ENCODE results near the gene CARD8. TPM values are rescaled to one million over a fixed set of nuclear protein-coding genes. Genes with fewer than 3 reads are reported as not detected.
A peak's percentile ranks its signal among the peaks of the same experiment; 100 is the strongest.

Gene CARD8
- total and polyA plus RNA-seq, 2 of the 8 experiments (the other 6 are each of a cell fraction or from before 2014, with no cell fraction given): 8.9 to 24.4 TPM

- TF ChIP-seq SRF (IDR thresholded peaks at IDR 0.05; ENCODE audit: low read depth, low read length) (no peak), ASH2L (IDR thresholded peaks at IDR 0.05; ENCODE audit: low read length) (peak; percentile 78), EZH2 (IDR thresholded peaks at IDR 0.05; ENCODE audit: low read depth, low read length, severe bottlenecking) (no peak), RBBP5 (IDR thresholded peaks at IDR 0.05; ENCODE audit: borderline replicate concordance, low read depth, low read length) (no peak), SAP30 (IDR thresholded peaks at IDR 0.05; ENCODE audit: insufficient read depth, insufficient replicate concordance, low read length) (peak; percentile 91), MAFK (IDR thresholded peaks at IDR 0.05; ENCODE audit: low read depth, low read length) (peak; percentile 49; the same call in 1 of the 2 replicates), CHD2 (IDR thresholded peaks at IDR 0.05; ENCODE audit: low read length) (no peak)
- TF ChIP-seq, protein P1, sequence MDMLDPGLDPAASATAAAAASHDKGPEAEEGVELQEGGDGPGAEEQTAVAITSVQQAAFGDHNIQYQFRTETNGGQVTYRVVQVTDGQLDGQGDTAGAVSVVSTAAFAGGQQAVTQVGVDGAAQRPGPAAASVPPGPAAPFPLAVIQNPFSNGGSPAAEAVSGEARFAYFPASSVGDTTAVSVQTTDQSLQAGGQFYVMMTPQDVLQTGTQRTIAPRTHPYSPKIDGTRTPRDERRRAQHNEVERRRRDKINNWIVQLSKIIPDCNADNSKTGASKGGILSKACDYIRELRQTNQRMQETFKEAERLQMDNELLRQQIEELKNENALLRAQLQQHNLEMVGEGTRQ (IDR thresholded peaks at IDR 0.05; ENCODE audit: low read length): no peak
These were observed at the start of gene CARD8 (continued) for GRCh38 chr19:48255376-48256303.

Data from H1 (cell line).